GM19328 (cell line): Measurements from ENCODE around the gene NRXN3.

ENCODE experiments used
- ATAC-seq: cut with Tn5 transposase; IDR thresholded peaks from one replicate; pipeline ENCODE4 v1.9.1; 2021; ENCODE audit warnings: mild to moderate bottlenecking, moderate library complexity; ENCODE audit not compliant: unreplicated experiment

NRXN3 gene

DNA sequence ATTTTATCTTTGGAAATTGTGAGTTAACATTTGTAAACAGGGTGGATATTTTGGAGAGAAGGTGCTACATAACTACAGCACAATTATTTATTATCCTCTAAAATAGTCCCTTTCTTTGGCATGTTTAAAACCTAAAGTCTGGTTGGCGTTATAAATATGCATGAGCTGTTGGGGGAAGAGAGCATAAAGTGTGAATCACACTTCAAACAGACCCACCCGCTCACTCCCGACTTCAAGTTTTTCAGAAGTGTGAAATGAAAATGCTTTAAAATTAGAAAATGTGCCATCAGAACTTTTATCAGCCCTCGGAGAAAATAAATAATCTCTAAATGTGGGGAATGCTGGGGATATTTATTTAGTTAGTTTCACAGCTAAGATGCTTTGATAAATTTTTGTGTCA, 1006.9 kb downstream of the NRXN3 start:
- ATAC-seq: no peak

DNA sequence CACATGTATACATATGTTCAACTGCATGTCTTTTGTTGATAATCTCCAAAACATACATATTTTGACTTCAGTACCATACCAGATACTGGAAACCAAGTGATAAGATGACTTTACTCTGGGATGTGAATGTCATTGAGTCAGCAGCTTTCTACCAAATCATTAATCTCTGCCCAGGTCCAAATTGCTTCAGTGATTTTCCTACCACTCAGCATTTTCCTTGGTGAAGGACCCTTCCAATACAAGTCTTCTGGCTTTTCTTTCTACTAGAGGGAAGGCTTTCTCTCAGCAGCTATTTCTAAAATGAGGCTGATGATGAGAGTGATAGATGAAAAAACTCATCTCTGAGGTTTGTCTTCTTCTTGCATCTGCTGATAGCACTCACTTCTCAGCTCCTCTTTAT, 1008.5 kb downstream of the NRXN3 start:
- no peak for ATAC-seq

- no peak for ATAC-seq
Measured at GRCh38 chr14:79179985-79180384, 1009.8 kb downstream of the NRXN3 start.

DNA sequence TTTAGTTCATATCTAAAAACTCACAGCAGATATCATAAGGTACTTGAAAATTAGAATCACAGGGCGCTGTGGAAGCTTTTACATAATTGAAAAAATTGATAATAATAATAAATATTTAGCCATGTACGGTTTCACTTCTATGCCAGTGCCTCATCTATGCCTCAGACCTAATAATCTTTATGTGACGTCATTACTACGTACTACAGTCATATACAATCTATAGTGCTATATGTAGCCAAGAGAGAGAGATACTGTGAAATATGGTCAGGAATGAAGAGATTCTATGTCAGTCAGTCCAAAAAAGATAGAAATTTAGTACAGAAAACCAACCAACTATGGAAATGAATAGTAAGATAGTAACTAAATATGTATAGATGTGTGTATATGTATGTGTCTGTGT, 1010.5 kb downstream of the NRXN3 start:
- no peak for ATAC-seq

DNA sequence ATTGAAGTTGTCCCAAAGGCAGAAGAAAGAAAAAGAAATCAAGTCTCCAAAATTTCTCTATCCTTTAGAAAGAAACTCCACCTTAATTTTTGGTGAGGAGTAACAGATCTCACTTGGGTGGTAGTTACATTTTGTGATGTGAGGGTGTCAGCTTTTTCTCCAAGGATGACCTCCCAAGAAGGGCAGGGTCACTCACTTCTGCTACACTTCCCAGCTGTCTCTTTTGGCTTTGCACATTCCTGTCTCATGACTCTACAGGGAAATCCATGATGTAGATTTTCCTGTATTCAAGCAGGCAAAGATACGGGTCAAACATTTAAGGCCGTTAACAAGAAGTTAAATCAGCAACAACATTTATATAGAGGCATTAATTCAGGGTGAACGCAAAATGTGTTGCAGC, 1016.4 kb downstream of the NRXN3 start:
- no peak for ATAC-seq

DNA sequence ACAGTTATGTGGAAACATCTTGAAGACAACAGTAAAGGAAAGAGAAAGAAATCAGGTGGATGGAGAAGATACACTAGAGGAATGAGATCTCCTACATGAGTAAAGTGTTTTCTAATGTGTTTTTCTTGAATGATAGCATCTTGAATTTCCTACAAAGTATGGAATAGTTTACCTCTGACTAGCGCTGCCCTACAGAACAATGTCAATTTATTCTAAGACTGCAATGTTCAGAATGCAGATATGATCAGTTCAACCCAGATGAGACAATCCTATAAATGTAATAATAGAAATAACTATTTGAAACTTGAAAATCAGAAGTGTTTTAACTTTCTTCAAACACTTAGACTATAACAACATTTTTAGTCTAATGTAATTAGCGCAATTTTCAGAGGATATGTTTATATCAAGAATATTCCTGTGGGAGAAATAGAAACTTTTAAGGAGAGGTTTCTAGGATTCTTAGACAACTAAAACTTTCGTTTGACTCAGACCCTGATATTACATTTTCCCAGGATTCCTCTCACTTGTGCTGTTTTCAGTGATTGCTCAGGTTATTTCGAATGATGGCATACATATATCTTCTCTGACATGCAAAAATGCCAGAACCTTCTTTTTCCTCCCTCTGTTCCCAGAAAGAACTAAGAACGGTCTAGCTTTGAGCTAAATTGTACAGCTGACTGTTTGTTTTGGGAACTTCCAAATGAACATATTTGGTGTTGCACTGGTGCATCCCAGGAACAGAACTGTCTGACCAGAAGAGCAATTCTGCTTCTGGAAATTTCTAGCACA, 1023.7 kb downstream of the NRXN3 start:
- ATAC-seq: no peak

DNA sequence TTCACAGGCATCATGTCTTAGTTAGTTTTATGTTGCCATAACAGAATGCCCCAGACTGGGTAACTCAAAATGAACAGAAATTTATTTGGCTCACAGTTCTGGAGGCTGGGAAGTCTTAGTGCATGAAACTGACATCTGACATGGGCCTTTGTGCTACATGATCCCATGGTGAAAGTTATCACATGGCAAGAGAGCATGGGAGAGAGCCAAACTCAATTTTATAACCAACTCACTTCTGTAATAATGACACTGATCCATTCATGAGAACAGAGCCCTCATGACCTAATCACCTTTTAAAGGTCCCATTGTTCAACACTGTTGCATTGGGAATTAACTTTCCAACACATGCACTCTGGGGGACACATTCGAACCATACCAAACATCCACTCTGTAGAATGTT, 1026.0 kb downstream of the NRXN3 start:
- ATAC-seq: no peak

DNA sequence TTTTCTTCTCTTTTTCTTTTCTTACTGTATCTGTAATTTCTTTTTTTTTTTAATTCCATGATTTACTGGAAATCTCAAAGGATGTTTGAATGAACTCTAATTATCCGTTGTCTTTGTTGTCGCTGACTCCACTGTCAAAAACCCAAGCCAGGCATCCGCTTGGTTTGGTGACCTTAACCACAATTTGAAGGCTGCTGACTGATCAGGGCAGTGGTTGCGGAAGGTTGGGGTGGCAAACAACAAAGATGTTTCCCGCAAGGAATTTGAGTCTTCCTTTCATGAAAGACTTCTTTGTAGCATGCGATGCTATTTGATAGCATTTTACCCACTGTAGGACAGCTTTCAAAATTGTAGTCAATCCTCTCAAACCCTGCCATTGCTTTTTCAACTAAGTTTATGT, 1027.3 kb downstream of the NRXN3 start:
- no peak for ATAC-seq

- ATAC-seq: no peak
Measured at GRCh38 chr14:79199217-79199616, 1029.0 kb downstream of the NRXN3 start.

- no peak for ATAC-seq
Measured at GRCh38 chr14:79201564-79202207, 1031.5 kb downstream of the NRXN3 start.

DNA sequence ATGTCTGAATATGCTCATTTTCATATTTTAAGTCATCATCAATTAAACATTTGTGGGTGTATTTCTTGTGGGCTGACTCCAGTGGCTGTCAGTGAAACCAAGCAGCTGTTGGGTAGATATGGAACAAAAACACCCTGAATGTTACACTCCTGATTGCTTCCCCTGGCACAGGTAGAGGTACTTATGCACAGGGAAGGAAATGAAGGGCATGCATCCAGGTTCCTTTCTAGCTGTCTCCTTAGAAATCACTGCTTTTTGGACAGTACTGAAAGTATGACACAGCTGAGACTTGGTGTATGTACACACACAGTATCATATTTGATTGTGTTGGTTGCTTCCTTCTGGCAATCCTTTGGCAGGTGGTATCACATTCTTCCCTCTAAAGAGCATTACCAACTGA, 1034.4 kb downstream of the NRXN3 start:
- no peak for ATAC-seq

DNA sequence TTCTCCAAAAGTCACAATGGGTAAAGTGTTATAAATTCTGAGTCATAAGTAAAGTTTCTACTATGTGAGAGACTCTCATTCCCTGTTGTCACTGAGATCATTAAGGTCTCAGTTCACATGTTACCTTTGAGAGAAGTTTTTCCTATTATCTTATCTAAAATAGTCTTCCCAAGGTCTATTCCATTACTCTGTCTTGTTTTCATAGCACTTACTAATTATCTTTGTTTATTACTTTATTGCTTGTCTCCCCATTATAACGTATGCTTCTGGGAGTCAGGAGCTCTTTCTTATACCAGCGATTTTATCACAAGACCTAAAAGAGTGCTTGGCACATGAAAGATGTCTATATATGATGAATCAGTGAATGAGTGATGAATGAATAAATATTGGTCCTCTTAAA, 1039.2 kb downstream of the NRXN3 start:
- no peak for ATAC-seq

GRCh38 chr14:79225815-79226214, 1055.6 kb downstream of the NRXN3 start:
- ATAC-seq: no peak

DNA sequence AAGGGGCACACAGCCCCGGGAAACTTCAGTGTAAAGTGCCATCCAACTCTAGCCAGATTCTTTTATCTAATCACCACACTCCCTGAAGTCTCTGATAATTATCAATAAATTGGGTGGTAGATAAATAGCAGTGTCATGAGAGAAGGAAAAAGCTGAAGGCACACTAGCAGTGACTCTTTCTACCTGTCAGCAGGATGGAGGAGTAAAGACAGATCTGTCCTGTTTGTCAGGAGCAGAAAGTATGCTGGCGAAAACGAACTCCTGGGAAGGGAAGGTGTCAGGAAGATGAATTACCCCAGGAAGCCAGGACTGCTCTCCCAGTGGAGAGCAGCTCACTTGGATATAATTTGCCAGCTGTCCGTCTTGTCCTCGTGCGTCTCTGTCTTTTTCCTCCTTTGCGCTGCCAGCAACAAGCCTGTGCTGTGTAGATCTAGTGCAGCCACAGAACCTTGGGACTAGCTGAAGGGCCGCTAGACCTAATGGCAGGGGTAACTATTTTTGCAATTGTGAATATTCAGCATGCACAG, 1059.3 kb downstream of the NRXN3 start:
- no peak for ATAC-seq

DNA sequence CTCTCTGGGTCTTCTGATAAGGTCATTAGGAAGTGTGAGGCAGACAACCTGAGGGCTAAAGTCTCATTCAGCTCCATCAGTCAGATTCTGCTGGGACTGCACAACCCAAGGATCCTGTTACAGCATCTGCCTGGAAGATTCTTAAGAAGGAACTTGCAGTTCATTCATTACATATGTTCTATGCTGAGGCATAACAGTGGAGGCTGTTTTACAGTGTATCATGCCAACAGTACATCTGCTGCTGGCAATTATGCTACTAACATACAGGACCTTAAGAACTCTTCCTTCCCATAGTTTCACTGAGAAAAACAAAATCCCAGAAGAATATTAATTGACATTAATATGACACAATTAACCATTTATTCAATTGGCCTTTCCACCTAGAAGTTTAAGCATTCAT, 1072.5 kb downstream of the NRXN3 start:
- ATAC-seq: no peak

DNA sequence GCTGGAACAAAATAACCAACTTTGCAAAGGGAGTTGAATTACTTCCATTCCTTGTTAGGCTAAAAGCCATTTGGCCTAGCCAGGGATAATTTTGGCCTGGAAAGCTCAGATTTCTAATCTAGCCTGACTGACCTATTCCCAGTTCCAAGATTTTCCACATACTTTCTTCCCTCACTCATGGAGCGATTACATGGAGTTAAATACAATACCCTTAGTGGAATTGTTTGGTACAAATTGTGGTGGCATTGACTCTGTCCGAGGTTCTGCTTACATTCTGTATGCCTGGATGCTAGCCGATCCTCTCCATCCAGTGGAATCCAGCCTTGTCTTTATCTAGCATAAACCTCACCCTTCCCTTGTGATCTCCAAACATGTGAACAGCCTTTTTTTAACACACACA, 1076.0 kb downstream of the NRXN3 start:
- no peak for ATAC-seq

DNA sequence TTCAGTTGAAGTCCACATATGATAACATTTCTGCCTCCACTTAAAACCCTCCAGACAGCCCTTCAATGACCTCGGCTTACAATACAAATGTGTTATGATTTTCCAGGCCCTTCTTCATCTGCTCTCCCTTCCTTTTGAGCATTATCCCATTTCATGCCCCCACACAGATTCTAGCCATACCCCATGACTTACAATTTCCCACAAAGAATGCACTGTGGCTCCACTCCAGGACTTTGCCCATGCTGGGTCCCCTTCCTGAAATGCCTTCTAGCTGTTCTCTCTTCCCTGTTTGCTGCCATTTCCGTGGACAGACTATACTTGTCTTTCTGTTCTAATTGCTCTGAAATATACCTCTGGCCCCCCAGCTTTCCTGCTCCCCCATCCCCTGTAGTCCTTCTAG, 1078.0 kb downstream of the NRXN3 start:
- no peak for ATAC-seq

DNA sequence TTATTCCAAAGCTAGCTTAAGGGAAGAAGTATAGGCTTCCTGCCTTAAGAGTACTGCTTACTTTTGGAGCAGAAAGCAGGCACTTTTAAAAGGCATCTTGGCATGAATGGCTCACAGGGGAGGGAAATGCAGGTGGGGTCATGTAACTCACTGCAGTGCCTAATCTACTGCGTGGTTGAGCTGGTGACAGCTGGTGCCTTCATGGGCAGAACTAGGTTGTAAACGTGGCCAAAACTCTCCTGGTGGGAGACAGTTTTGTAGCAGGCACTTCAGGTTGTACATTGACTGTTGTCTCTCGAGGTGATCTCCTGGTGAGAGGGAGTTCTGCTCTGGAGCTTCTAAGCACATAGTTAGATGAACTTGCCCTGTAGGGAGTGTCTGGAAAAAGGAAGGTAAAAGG, 1078.6 kb downstream of the NRXN3 start:
- ATAC-seq: no peak

DNA sequence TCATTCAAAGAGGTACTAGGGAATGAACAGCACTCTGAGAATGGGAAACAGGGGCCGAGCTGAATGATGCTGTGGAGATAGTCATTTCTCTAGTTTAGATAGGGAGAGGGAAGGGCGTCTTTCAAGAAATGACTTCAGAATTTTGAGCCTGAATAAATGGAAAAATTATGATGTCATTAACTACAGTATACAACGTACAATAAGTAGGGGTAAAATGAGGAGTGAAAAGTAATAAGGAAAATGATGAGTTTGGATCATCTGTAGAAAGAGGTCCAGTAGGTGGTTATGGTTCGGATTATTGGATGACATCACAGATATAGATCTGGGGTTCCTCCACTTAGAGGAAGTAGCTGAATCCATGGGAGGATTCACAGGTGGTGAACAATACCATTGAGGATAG, 1081.1 kb downstream of the NRXN3 start:
- ATAC-seq: no peak

DNA sequence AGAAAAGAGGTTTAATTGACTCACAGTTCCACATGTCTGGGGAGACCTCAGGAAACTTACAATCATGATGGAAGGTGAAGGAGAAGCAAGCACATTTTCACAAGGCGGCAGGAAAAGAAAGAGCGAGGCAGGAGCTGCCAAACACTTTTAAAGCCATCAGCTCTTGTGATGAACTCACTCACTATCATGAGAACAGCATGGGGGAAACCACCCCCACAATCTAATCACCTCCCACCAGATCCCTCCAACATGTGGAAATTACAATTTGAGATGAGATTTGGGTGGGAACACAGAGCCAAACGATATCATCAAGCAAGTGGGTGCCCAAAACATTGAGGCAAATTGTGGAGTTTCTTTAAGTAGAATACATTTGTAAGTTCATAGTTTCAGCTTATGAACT, 1083.4 kb downstream of the NRXN3 start:
- no peak for ATAC-seq

DNA sequence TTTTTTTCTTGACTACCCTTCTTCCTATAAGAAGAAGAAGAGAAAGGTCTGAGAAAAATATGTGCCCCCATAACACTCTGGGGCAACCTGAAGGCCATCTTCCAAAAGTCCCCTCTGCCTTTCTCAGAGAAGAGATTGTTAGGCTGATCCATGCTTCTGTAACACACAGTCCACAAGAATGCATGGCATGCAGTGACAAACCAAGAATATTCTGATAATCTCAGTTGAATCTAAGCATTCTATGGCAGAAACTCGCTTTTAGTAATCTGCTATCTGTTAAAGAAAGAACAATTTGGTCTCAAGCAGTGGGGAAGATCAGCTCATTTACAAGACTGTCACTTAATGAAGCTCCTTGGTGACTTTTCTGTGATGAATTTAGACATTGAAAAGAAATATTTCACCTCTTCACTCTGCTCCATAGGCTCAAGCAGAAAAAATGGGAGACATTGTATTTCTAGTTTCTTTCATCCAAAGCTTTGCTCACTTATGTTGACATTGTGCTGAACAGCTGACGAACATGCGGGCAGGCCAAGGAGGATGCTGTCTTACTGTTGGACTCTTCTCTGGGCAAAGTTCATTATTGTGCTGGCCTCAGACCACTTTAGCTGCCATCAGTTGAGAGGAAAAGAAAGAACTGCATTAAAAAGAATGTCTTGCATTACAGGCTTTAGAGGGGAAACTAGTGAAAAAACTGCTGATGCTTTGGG, 1084.0 kb downstream of the NRXN3 start:
- no peak for ATAC-seq

- no peak for ATAC-seq
Measured at GRCh38 chr14:79256380-79256779, 1086.2 kb downstream of the NRXN3 start.
